GM23338 (cell line): Measurements from ENCODE around the gene ZFR.

Experiments
- CREB1 ChIP-seq: fragments of 250-450 bp; sonication (Bioruptor Pico); IDR thresholded peaks from 2 replicates; pipeline ENCODE4 v1.5.0; 2020; ENCODE audit warnings: low read depth, mild to moderate bottlenecking, moderate library complexity
- CTCF ChIP-seq, 2 experiments: fragments of 200-600 bp in 1 of 2; sonication (generic) in 1 of 2; conservative IDR thresholded peaks; 2 replicates each; pipeline versions ENCODE4 v1.5.1 to v1.6.1; 2016 to 2017; ENCODE audit warnings: antibody characterized with exemption in 2 of 2, low read depth in 2 of 2, mild to moderate bottlenecking in 2 of 2, moderate library complexity in 1 of 2
- EZH2 ChIP-seq: fragments of 200-600 bp; sonication (generic); IDR thresholded peaks from one replicate; pipeline ENCODE4 v1.8.0; 2017; ENCODE audit warnings: antibody characterized with exemption, mild to moderate bottlenecking, low read depth; ENCODE audit not compliant: unreplicated experiment
- EZH2phosphoT487 ChIP-seq: fragments of 200-600 bp; sonication (generic); IDR thresholded peaks from one replicate; pipeline ENCODE4 v1.8.1; 2018; ENCODE audit warnings: antibody characterized with exemption; ENCODE audit not compliant: unreplicated experiment
- POLR2AphosphoS5 ChIP-seq: IDR thresholded peaks from 2 replicates; pipeline ENCODE4 v1.6.1; 2016; ENCODE audit warnings: antibody characterized with exemption, low read depth
- TF ChIP-seq, protein P1 (sequence below): fragments of 250-450 bp; sonication (Bioruptor Pico); IDR thresholded peaks from 2 replicates; pipeline ENCODE4 v1.5.0; 2020; ENCODE audit warnings: mild to moderate bottlenecking, moderate library complexity

DNA sequence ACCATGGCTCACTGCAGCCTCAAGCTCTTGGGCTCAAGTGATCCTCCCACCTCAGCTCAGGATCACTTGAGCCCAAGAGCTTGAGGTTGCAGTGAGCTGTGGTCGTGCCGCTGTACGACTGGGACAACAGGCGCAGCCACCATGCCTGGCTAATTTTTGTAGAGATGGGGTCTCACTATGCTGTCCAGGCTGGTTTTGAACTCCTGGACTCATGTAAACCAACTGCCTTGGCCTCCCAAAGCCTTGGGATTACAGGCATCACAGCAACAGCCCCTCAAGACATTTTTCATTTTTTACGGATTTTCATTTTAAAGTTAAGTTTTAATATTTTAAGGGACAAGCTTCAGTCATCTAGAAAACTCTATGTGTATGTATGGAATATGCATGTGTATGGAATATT lies 78.9 kb downstream of the ZFR start:
- TF ChIP-seq CTCF (conservative IDR thresholded peaks at IDR 0.05; ENCODE audit: low read depth in 2 of 2): no peak
- TF ChIP-seq, protein P1, sequence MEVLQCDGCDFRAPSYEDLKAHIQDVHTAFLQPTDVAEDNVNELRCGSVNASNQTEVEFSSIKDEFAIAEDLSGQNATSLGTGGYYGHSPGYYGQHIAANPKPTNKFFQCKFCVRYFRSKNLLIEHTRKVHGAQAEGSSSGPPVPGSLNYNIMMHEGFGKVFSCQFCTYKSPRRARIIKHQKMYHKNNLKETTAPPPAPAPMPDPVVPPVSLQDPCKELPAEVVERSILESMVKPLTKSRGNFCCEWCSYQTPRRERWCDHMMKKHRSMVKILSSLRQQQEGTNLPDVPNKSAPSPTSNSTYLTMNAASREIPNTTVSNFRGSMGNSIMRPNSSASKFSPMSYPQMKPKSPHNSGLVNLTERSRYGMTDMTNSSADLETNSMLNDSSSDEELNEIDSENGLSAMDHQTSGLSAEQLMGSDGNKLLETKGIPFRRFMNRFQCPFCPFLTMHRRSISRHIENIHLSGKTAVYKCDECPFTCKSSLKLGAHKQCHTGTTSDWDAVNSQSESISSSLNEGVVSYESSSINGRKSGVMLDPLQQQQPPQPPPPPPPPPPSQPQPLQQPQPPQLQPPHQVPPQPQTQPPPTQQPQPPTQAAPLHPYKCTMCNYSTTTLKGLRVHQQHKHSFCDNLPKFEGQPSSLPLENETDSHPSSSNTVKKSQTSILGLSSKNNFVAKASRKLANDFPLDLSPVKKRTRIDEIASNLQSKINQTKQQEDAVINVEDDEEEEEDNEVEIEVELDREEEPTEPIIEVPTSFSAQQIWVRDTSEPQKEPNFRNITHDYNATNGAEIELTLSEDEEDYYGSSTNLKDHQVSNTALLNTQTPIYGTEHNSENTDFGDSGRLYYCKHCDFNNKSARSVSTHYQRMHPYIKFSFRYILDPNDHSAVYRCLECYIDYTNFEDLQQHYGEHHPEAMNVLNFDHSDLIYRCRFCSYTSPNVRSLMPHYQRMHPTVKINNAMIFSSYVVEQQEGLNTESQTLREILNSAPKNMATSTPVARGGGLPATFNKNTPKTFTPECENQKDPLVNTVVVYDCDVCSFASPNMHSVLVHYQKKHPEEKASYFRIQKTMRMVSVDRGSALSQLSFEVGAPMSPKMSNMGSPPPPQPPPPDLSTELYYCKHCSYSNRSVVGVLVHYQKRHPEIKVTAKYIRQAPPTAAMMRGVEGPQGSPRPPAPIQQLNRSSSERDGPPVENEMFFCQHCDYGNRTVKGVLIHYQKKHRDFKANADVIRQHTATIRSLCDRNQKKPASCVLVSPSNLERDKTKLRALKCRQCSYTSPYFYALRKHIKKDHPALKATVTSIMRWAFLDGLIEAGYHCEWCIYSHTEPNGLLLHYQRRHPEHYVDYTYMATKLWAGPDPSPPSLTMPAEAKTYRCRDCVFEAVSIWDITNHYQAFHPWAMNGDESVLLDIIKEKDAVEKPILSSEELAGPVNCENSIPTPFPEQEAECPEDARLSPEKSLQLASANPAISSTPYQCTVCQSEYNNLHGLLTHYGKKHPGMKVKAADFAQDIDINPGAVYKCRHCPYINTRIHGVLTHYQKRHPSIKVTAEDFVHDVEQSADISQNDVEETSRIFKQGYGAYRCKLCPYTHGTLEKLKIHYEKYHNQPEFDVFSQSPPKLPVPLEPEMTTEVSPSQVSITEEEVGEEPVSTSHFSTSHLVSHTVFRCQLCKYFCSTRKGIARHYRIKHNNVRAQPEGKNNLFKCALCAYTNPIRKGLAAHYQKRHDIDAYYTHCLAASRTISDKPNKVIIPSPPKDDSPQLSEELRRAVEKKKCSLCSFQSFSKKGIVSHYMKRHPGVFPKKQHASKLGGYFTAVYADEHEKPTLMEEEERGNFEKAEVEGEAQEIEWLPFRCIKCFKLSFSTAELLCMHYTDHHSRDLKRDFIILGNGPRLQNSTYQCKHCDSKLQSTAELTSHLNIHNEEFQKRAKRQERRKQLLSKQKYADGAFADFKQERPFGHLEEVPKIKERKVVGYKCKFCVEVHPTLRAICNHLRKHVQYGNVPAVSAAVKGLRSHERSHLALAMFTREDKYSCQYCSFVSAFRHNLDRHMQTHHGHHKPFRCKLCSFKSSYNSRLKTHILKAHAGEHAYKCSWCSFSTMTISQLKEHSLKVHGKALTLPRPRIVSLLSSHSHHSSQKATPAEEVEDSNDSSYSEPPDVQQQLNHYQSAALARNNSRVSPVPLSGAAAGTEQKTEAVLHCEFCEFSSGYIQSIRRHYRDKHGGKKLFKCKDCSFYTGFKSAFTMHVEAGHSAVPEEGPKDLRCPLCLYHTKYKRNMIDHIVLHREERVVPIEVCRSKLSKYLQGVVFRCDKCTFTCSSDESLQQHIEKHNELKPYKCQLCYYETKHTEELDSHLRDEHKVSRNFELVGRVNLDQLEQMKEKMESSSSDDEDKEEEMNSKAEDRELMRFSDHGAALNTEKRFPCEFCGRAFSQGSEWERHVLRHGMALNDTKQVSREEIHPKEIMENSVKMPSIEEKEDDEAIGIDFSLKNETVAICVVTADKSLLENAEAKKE (CRISPR knock-in tag): no peak
- no peak for TF ChIP-seq EZH2
- TF ChIP-seq EZH2phosphoT487: no peak
- no peak for TF ChIP-seq CREB1
- TF ChIP-seq POLR2AphosphoS5: no peak
